ENCODE results near the gene USP48.
"Not testable (repeated sequence)": the region's sequence is repeated elsewhere in the genome, so short reads cannot be mapped to it uniquely, and the experiment has no call there.

The USP48 gene

DNA sequence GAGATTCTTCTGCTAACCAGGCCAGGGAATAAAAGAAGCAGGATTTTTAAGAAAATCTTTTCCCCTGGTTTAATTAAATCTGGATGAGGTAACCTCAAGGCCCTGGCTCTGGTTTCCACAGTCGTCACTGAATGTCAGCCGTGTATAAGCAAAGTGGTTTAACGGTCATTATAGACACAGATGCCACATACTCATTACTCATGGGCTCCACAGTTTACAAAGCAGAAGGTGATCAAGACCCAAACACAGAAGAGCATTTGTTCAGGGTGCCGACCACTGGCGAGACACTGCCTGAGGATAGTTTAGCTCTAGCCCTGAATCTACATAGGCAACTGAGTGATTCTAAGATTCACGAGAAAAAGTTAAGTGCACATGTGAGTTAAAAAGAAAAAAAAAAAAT, 86.0 kb downstream of the USP48 start:
- DNase-seq (ENCODE audit: low read depth): no peak

DNA sequence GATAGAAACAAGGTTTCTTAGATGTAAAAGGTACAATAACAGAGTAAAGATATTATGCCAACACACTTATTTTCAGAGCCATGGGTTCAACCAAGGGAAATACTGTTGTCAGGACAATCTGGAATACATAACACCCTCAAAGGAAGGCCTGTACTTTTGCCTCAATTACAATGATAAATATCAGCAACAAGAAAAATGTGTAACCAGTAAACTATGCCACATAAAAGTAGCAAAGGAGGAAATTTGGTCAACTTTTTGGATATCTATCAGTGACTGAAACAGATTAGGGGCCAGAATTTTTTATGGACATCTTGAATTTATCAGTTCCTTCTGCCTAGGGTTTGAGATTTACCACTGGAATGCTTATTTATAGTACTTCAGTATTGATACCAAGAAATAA, 89.2 kb downstream of the USP48 start:
- DNase-seq (ENCODE audit: low read depth): no peak

DNA sequence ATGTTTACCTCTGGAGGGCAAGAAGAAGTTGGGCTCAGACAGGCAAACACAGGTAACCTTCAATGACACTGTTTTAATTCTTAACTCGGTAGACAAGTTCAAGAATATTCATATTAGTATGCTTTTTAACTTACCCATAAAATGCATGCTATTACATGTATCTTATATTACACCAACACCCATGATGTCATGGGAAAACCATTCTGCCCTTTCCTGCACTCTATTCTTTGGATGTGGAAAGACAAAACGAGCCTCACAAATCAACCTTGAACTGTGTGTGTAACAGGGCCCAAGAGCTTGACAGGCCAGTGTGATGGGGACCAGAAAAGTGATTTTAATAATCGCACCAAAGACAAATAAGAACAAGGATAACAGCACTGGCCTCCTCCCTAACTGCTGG, 91.2 kb downstream of the USP48 start:
- no peak for DNase-seq (ENCODE audit: low read depth)

DNA sequence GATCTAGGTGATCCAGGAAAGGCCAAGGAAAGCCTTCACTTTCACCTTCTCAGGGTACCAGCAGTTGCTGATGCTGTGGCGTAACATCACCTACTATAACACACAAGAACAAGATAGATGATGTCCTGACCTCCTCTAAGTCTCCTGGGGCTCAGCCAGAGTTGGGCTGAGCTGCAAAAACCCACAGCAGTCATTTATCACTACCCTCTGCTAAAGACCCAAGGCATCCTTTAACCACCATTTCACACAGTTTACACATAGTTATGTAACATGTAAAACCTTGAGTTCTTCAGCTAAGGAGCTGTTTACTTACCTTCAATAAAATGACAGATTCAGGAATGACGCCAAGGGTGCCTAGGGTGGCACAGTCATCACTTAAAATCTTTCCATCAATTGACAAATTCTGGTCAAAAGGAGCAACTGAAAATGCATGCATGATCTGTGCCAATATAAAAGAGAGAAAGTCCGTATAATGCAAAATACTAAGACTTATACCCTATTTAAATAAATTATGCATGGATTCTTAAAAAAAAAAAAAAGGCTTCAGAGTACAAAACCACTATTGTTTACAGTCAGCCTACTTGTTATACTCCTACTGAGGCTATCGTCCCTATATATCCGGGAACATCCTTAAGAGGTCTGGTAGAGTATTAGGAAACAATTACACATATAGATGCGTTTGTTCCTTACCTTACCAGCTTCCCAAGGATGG, 93.1 kb downstream of the USP48 start:
- no peak for DNase-seq (ENCODE audit: low read depth)

DNA sequence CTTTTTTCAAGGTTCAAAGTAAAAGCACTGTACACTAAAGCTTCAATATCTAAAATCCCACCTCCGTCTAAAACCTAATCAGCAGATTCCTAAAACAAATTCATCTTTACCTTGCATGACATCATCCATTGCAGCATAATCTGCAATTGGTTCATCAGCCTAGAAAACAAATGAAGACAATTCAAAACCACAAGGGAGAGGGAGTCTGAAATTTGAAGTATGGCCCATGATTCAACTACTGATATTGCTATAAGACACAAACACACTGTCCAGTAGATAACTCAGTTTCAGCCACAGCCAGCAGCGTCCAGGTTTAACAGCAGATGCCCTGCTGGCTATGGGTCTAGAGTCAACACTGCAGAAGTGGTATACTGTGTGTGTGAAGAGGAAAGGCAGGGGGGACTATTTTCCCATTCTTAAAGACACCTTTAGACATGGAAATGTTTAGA, 95.8 kb downstream of the USP48 start:
- no peak for DNase-seq (ENCODE audit: low read depth)

DNA sequence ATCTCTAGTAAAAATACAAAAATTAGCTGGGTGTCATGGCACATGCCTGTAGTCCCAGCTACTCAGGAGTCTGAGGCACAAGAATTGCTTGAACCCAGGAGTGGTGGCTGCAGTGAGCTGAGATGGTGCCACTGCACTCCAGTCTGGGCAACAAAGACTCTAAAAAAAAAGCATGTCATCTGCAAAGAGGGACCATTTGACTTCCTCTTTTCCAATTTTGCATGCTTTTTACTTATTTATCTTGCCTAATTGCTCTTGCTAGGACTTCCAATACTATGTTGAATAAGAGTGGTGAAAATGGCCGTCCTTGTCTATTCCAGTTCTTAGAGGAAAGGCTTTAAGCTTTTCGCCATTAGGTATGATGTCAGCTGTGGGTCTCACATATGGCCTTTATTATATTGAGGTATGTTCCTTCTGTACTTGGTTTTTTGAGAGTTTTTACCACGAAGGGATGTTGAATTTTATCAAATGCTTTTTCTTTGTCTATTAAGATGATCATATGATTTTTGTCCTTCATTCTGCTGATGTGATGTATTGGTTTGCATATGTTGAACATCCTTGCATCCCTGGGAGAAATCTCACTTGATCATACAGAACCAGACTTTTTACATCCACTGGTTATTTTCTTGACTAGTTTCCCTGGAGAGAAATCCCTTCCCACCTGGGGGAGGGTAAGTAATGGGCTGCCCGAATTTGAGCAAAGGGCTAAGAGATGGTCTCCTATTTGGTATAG, 96.8 kb downstream of the USP48 start:
- DNase-seq (ENCODE audit: low read depth): no peak

DNA sequence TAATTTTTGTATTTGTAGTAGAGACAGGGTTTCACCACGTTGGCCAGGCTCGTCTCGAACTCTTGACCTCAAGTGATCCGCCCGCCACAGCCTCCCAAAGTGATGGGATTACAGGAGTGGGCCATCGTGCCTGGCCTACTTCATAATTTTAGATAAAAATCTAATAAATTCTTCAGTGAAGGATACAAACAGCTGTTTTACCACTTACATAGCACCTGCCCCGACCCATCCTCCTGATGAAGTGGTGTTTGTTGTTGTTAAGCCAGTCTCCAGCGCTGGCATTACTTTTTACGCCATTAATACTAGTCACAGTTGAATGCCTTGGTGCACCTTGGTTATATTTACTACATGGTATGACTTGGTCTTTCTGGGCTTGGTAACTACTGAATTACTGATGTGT, 101.5 kb downstream of the USP48 start:
- DNase-seq (ENCODE audit: low read depth): no peak

DNA sequence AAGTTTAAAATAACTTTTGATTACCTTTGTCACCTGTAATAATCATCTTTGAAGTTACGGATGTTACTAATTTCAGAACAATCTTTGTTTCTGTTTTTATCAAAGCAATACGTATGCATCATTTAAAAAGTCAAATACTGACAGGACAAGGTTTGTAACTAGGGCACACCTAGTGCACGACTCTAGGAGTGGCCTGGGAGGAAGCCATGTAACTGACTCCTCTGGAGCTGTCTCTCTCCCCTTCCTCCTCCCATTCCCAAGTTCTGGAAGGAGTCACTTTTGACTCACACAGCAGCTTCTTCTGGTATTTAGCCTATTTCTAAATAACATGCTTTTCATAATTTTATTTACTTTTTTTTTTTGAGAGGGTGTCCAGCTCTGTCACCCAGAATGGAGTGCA, 102.0 kb downstream of the USP48 start:
- DNase-seq (ENCODE audit: low read depth): no peak

DNA sequence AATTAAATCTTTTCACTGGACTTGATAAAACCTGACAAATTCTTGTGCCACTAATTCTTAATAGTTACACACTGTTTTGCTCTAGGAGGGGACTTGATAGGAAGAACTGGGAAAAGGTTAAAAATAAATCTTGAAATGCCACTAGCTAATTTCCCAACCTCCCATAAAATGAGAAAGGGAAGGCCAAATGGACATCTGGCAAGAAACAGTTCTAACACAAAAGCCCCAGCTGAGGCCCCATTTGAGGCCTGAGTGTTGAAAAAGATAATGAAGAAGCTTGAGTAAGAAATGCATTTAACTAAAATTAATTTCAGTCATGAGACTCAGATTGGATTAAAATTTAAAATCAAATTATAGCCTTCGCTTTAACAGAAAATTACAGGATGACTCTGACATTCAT, 102.6 kb downstream of the USP48 start:
- no peak for DNase-seq (ENCODE audit: low read depth)

DNA sequence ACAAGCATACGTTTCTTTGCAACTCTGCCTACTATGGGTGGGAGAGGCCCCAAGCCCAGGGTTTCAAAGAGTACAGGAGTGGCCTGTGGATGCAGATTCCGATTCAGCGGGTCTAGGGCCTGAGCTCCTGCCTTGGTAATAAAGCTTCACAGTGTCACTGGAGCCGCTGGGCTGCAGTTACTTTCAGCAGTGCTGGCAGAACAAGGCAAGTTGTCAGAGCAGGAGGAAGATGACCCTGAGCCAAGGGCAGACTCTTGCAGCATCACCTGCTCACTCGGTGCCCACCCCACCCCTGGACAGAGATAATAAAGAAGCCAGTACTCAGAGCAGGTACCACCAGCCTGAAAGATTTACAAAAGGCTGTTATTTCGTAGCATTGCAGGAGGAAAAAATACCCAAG, 105.8 kb downstream of the USP48 start:
- DNase-seq (ENCODE audit: low read depth): no peak

DNA sequence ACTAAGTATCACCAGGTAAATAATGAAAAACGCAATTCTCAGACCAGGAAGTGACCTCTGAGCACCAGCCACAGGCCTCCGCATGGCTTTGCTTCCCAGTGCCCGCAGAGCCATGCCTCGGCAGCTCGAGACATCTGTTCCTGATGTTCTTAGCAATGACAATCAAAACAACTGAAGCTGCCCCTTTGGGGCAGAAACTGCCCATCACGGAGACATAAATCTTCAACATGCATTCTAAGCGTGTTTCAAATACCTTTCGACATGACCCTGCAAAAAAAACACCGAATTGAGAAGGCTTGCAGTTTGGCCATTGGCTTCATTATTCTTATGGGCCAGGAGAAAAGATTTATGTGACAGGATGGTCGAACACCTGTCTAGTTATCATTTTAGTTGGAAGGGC, 108.0 kb downstream of the USP48 start:
- no peak for DNase-seq (ENCODE audit: low read depth)

DNA sequence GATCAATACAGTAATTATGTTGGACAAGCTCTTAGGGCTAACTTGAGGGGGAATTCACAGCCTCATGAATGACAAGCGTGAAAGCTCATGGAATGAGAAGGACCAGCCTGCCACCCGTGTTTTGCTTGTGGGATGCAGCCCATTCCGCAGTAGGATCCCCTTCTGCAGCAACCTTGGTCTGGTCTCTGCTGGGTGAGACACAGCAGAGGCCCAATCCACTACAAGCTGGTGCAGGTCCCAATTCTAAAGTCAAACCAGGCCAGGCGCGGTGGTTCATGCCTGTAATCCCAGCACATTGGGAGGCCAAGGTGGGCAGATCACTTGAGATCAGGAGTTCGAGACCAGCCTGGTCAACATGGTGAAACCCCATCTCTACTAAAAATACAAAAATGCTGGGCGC, 109.1 kb downstream of the USP48 start:
- DNase-seq (ENCODE audit: low read depth): not testable (repeated sequence)

DNA sequence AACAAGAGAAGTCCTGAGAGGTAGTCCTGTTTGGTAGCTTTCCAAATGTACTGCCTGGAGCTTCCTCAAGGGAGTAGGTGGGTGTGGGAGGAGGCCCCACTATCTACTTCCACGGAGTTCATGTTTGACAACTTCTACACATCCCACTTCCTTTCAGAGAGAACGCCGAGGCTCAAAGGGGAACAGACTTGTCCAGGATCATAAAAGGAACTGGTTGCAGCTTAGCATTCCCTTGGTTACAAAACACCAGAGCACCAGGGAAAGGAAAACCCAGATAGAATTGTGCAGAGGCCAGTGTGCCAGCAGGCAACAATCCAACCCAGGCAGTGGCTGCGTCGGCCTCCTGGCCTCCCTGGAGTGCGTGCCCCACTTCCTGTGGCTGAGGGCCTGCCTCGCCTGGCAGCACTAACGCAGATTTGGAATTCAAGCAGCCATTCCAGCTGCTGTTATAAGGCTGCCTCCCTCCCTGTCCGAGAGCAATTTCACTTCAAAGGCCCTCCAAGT, 109.6 kb downstream of the USP48 start:
- DNase-seq (ENCODE audit: low read depth): no peak

DNA sequence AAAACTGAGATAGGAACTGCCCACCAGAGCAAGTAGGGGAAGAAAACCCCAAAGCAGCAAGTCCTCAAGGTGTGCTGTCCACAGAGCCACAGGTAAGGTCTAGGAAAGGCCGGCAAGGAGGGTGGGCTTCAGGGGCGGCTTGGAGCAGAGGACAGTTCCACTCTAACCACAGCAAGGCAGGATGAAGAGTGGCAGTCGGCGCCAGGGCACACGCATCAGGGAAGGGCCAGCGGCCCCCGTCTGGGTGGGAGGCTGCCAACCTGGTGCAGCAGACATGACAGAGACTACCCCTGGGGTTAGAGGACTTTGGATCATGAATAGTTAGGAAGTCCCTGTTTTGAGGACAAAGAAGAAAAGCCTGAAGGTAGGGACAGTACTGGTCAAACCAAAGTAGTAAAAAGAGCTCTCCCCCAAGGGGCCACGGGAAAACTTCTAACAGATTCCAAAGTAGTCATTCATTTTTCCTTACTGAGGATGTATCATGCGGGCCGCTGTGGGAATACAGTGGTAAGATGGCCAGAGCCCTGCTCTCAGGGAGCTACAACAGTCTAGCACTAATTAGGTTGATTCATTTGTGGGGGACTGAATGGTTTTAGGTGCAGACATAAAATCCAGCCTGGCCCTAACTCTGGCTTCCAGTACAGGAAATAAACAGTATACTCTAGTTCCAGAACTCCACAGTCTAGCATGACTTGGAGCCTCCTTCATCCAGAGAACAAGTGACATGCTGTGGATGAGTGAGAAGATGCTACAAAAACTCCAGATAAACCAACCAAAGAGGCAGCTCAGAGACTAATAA, 110.3 kb downstream of the USP48 start:
- no peak for DNase-seq (ENCODE audit: low read depth)

DNA sequence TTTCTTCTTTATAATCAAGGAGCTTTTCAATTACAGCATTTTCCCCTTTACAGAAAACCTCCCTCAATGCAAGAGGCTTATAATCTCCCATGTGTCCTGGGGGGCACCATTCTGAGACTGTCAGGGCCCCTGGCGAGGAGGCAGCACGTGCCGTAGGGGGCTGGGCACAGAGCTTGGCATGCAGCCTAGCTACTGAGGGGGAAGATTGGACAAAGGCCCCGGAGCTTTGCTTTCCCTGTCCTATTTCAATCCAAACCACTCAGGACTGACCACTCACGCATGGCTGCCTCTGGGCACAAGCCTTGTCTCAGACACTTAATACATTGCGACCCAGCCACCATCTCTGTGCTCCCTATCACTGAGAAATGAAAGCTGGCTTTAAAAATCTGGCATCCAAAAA, 111.0 kb downstream of the USP48 start:
- no peak for DNase-seq (ENCODE audit: low read depth)

DNA sequence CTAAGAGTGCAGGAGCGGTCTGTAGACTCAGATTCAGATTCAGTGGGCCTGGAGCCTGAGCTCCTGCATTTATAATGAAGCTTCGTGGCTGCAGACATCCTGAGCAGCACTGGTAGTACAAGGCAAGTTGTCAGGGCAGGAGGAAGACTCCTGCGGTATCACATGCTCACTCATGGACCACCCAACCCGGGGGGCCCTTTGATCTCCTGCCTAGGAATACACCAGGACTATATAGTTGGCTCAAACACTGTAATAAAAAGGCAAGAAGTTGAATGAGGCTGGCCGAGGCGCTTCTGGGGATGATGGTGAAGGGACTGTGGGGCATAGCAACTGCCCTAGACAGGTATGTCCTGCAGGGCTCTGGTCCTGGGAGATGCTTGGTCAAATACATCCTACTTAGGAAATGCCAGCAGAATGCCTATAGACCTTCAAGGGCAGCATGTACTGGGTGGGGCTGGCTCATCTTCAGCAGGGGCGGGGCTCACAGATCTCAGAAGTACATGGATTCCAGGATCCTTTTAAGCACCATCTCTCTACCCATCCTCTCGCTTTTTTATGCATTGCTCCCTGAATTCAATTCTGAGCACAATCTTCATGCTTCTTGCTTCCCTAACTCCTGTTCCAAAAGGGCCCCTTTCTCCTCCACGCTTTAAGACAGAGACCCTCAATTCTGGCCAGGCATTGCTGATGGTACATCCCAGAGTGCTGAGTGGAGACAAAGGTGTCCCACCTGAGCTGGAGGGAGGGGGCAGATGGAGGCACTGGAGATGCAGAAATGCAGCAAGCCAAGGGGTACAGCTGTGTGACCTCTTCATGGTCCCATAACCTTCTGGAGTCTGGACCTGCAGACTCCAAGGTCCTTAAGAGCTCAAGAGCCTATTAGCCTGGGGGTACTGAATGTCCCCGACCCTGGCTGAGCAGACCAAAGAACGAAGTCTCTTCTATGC, 111.7 kb downstream of the USP48 start:
- DNase-seq (ENCODE audit: low read depth): no peak

DNA sequence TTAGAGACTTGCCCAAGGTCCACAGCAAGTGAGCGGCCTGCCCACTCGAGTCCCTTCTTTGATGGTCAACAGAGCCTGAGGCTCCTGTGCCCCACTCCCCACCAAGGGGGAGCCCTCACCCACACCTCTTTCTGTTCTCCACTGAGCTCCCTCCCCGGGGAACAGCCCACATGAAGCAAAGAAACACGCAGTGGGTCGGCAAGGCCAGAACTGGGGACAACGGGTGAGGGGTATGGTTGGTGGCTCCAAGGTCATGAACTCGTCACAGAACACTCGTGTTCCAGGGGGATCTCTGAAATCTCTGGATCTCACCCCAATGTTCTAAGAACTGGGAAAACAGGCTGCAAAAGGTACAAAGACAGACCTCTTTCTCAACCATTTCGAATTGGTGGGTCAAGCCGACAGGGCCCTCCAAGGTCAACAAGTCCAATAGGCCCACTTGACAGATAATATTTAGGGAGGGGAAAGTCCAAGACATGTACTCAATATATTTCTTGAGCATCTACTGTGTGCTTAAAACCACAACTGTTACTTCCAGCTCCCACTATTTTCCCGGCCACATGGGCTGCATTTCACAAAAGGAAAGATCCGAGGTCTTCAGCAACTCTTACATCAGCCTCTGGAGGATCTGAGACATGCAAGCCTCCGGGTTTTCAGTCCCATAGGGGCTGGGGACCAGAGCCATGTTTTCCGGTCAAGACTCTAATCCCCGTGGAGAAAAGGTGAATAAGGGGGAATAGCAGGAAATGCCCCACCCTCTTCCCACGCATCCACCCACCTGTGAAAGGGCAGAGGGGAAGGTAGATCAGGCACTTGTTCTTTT, 112.7 kb downstream of the USP48 start:
- no peak for DNase-seq (ENCODE audit: low read depth)

DNA sequence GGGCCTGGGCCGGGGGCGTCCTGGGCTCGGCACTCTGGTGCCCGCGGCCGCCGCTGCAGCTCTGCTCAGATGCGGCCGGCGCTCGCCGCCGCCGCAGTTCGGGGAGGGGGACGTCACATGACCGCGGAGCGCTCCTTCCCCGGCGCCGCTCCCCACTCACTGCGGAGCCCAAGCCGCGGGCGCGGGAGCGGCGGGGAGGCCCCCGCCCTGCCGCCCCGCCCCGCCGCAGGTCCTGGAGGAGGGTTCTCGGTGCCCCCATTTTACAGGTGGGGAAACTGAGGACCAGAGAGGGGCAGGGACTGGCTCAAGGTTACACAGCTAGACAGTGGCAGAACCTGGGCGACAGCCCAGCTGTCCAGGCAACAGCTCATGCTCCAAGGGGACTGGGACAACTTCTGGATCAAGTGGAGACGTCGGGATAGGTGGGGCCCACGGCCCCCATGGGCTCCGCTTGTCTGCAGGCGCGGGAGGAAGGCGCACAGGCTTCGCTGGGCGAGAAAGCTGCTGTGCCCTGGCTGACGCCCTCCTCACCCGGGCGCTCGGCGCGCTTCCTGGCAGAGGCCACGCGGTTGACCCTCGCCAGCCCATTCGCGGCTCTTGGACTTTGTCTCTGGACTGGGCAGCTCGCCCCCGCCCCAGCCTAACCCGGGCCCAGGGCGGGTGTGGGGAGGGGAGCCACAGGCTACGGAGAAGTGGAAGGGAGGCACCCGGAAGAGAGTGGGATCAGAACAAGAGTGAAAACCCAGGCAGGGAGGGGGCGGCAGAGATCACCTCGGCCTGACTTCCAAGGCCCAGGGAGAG, 113.5 kb downstream of the USP48 start, which contains the start of gene RAP1GAP:
Gene RAP1GAP, minus strand, starts transcription at position 100 of the 801 bp plus-strand sequence. CDS start 49,325 bp downstream, outside the sequence.
- DNase-seq (ENCODE audit: low read depth): no peak

DNA sequence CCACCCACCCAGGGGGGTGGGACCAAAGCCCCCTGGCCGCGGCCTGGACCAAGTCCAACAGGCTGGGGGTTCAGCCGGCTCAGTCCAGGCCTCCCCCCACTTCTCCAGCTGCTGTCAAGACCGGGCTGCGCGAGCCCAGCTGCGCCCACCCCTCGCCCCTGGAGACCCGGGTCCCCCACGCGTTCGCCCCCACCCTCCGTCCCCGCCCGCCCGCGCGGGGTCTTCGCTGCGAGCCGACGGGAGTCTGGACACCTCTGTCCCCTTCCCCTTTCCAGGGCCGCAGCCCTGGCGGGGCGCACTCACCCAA, 114.0 kb downstream of the USP48 start:
- DNase-seq (ENCODE audit: low read depth): no peak
